Suprapubic skin (tissue), 3 donors: Measurements from ENCODE around the gene NUP188.

ENCODE experiments used
- CTCF ChIP-seq, 2 donors: fragments of 200-600 bp in 1 of 2; fragments of 450-650 bp in 1 of 2; sonication (generic) in 1 of 2; IDR thresholded peaks; one replicate each; pipeline ENCODE4 v1.5.1; 2016 to 2019; ENCODE audit warnings: antibody characterized with exemption in 2 of 2, mild to moderate bottlenecking in 1 of 2, moderate library complexity in 1 of 2
- POLR2A ChIP-seq, 2 donors: fragments of 450-650 bp; IDR thresholded peaks; one replicate each; pipeline ENCODE4 v1.6.1; 2017; ENCODE audit warnings: antibody characterized with exemption in 2 of 2, mild to moderate bottlenecking in 2 of 2, moderate library complexity in 2 of 2

- TF ChIP-seq CTCF (IDR thresholded peaks at IDR 0.05) (no peak), POLR2A (IDR thresholded peaks at IDR 0.05) (no peak)
These were observed 35.9 kb upstream of the NUP188 start for GRCh38 chr9:128911529-128912035.
